H1 (cell line): ENCODE results near the gene SLC52A3. TPM values are rescaled to one million over a fixed set of nuclear protein-coding genes. Genes with fewer than 3 reads are reported as not detected.

ENCODE experiments used
- CTCF ChIA-PET: fragments of 300-600 bp; sonication (Branson Sonifier 250); formaldehyde crosslinking; loops from one replicate; lab custom pipeline; 2021; ENCODE audit not compliant: partially characterized antibody; lab: Charles Lee
- POLR2A ChIA-PET: fragments of 300-600 bp; sonication (Branson Sonifier 250); formaldehyde crosslinking; loops from one replicate; lab custom pipeline; 2021; ENCODE audit warnings: inconsistent platforms; ENCODE audit not compliant: partially characterized antibody; lab: Charles Lee
- DNase-seq, 2 experiments: peaks; one replicate each; pipeline versions ENCODE4 v3.0.0 to v3.0.0-alpha.2; 2010 to 2022; ENCODE audit warnings: low spot score in 2 of 2, low read depth in 1 of 2, mixed read lengths in 1 of 2
- FAIRE-seq: peaks from 2 replicates; lab custom pipeline; 2011; peaks lifted over from hg19 to GRCh38; lab: Jason Lieb, UNC
- H2AFZ ChIP-seq: 2 replicates; pipeline ENCODE4 v1.8.1; 2012; ENCODE audit warnings: low read length, inconsistent platforms
- H2AK5ac ChIP-seq: 2 replicates; pipeline ENCODE4 v1.6.1; 2013; ENCODE audit warnings: low read depth, low read length
- H2BK120ac ChIP-seq: replicated peaks from 2 replicates; pipeline ENCODE3; 2013; ENCODE audit warnings: low read depth, low read length, inconsistent platforms
- H2BK12ac ChIP-seq: 2 replicates; pipeline ENCODE4 v1.6.1; 2013; ENCODE audit warnings: low read depth, low read length
- H2BK15ac ChIP-seq: 2 replicates; pipeline ENCODE4 v1.6.1; 2013; ENCODE audit warnings: low read length
- H2BK20ac ChIP-seq: 2 replicates; pipeline ENCODE4 v1.6.1; 2013; ENCODE audit warnings: low read length
- H2BK5ac ChIP-seq: 2 replicates; pipeline ENCODE4 v1.6.1; 2013; ENCODE audit warnings: low read depth, low read length
- H3K14ac ChIP-seq: 2 replicates; pipeline ENCODE4 v1.6.1; 2013; ENCODE audit warnings: inconsistent platforms; ENCODE audit not compliant: insufficient read length
- H3K18ac ChIP-seq: 2 replicates; pipeline ENCODE4 v1.6.1; 2013; ENCODE audit warnings: low read length; ENCODE audit errors: extremely low read depth
- H3K23ac ChIP-seq: 2 replicates; pipeline ENCODE4 v1.6.1; 2013; ENCODE audit warnings: inconsistent platforms; ENCODE audit not compliant: insufficient read length
- H3K23me2 ChIP-seq: 2 replicates; pipeline ENCODE4 v1.6.1; 2013; ENCODE audit warnings: low read depth, low read length
- H3K27ac ChIP-seq: 2 replicates; pipeline ENCODE4 v1.6.1; 2011; ENCODE audit warnings: low read depth, low read length, inconsistent platforms
- H3K27me3 ChIP-seq, 4 experiments: replicated peaks in 1 of 4; 1 replicate in 1 of 4; 2 replicates in 3 of 4; pipeline versions ENCODE4 v1.6.1 to v1.8.1; 2011 to 2013; ENCODE audit warnings: low read length in 3 of 4, mild to moderate bottlenecking in 3 of 4, inconsistent platforms in 2 of 4, mixed read lengths in 2 of 4, moderate library complexity in 1 of 4; ENCODE audit not compliant: control insufficient read depth in 3 of 4, insufficient read depth in 3 of 4; ENCODE audit errors: extremely low read depth in 1 of 4
- H3K36me3 ChIP-seq, 4 experiments: 2 replicates each; pipeline versions ENCODE4 v1.6.1 to v1.8.1; 2011 to 2013; ENCODE audit warnings: mild to moderate bottlenecking in 4 of 4, low read length in 3 of 4, moderate library complexity in 2 of 4, control low read depth in 1 of 4, inconsistent platforms in 1 of 4; ENCODE audit not compliant: insufficient read depth in 4 of 4, control insufficient read depth in 2 of 4
- H3K4ac ChIP-seq: replicated peaks from 2 replicates; pipeline ENCODE3; 2013; ENCODE audit warnings: low read length, low read depth, mixed read lengths, inconsistent platforms; ENCODE audit not compliant: insufficient read length
- H3K4me1 ChIP-seq, 4 experiments: replicated peaks in 1 of 4; 1 replicate in 1 of 4; 2 replicates in 3 of 4; pipeline versions ENCODE4 v1.6.1 to v1.8.1; 2011 to 2013; ENCODE audit warnings: low read length in 3 of 4, inconsistent platforms in 2 of 4, mixed read lengths in 1 of 4; ENCODE audit not compliant: insufficient read depth in 4 of 4, control insufficient read depth in 3 of 4
- H3K4me2 ChIP-seq, 2 experiments: 2 replicates each; pipeline versions ENCODE4 v1.6.1 to v1.8.1; 2011 to 2013; ENCODE audit warnings: low read depth in 2 of 2, low read length in 2 of 2, control low read depth in 1 of 2, inconsistent platforms in 1 of 2, mild to moderate bottlenecking in 1 of 2; ENCODE audit not compliant: insufficient read depth in 1 of 2
- H3K4me3 ChIP-seq, 4 experiments: fragments of 200-600, 300-600 bp in 1 of 4; sonication (generic), shearing (Covaris generic), sonication (Bioruptor Twin) in 1 of 4; 2 replicates each; pipeline versions ENCODE4 v1.5.1 to v1.8.1; 2011 to 2016; ENCODE audit warnings: low read length in 4 of 4, low read depth in 3 of 4, control low read depth in 2 of 4, inconsistent platforms in 2 of 4, mild to moderate bottlenecking in 2 of 4, mixed read lengths in 1 of 4, moderate library complexity in 1 of 4; ENCODE audit not compliant: insufficient read depth in 2 of 4; ENCODE audit errors: extremely low read depth in 1 of 4
- H3K56ac ChIP-seq: replicated peaks from 2 replicates; pipeline ENCODE3; 2013; ENCODE audit warnings: low read depth, mild to moderate bottlenecking, mixed read lengths, low read length, inconsistent platforms; ENCODE audit not compliant: insufficient read length
- H3K79me1 ChIP-seq: 2 replicates; pipeline ENCODE4 v1.6.1; 2013; ENCODE audit warnings: low read depth, low read length, control low read depth
- H3K79me2 ChIP-seq, 2 experiments: 2 replicates each; pipeline versions ENCODE4 v1.6.1 to v1.8.1; 2012 to 2013; ENCODE audit warnings: low read length in 2 of 2, mild to moderate bottlenecking in 2 of 2, inconsistent platforms in 1 of 2; ENCODE audit not compliant: insufficient read depth in 2 of 2, control insufficient read depth in 1 of 2
- H3K9ac ChIP-seq, 4 experiments: replicated peaks in 1 of 4; 1 replicate in 1 of 4; 2 replicates in 3 of 4; pipeline versions ENCODE4 v1.6.1 to v1.8.1; 2011 to 2013; ENCODE audit warnings: low read depth in 3 of 4, low read length in 3 of 4, control low read depth in 2 of 4, mild to moderate bottlenecking in 2 of 4, moderate library complexity in 2 of 4, inconsistent platforms in 1 of 4; ENCODE audit errors: extremely low read depth in 1 of 4
- H3K9me3 ChIP-seq, 2 experiments: 2 replicates each; pipeline versions ENCODE4 v1.6.1 to v1.8.1; 2012 to 2013; ENCODE audit warnings: mild to moderate bottlenecking in 2 of 2, moderate library complexity in 2 of 2, control low read depth in 1 of 2, inconsistent platforms in 1 of 2, low read depth in 1 of 2, low read length in 1 of 2, mixed read lengths in 1 of 2; ENCODE audit not compliant: insufficient read depth in 2 of 2
- H4K20me1 ChIP-seq, 2 experiments: replicated peaks in 1 of 2; 2 replicates each; pipeline versions ENCODE3 to v1.8.1; 2011 to 2013; ENCODE audit warnings: inconsistent platforms in 2 of 2, low read length in 2 of 2, mild to moderate bottlenecking in 1 of 2; ENCODE audit not compliant: insufficient read depth in 2 of 2, control insufficient read depth in 1 of 2
- H4K5ac ChIP-seq: 2 replicates; pipeline ENCODE4 v1.6.1; 2013; ENCODE audit warnings: low read length, low read depth, mixed read lengths, inconsistent platforms; ENCODE audit not compliant: insufficient read length
- H4K8ac ChIP-seq: 2 replicates; pipeline ENCODE4 v1.8.0; 2013; ENCODE audit warnings: mild to moderate bottlenecking, moderate library complexity, low read length, inconsistent platforms; ENCODE audit not compliant: insufficient read depth; ENCODE audit errors: extremely low read depth
- H4K91ac ChIP-seq: replicated peaks from 2 replicates; pipeline ENCODE3; 2013; ENCODE audit warnings: low read length, mixed read lengths, inconsistent platforms; ENCODE audit not compliant: insufficient read length
- ATF2 ChIP-seq: IDR thresholded peaks from 2 replicates; pipeline ENCODE4 v1.6.1; 2012; ENCODE audit warnings: low read length, inconsistent platforms
- CREB1 ChIP-seq: IDR thresholded peaks from 2 replicates; pipeline ENCODE4 v1.6.1; 2012; ENCODE audit warnings: inconsistent platforms
- GABPA ChIP-seq: IDR thresholded peaks from 2 replicates; pipeline ENCODE4 v1.6.1; 2011; ENCODE audit warnings: mild to moderate bottlenecking, low read length, moderate library complexity, borderline replicate concordance; ENCODE audit not compliant: insufficient read depth
- KDM1A ChIP-seq: fragments of 200-600, 300-600 bp; sonication (generic); IDR thresholded peaks from 2 replicates; pipeline ENCODE4 v1.7.1; 2016; ENCODE audit warnings: mild to moderate bottlenecking, low read length, borderline replicate concordance
- KDM4A ChIP-seq: IDR thresholded peaks from one replicate; pipeline ENCODE4 v1.7.1; 2012; ENCODE audit warnings: low read depth, mild to moderate bottlenecking, moderate library complexity, low read length, inconsistent platforms; ENCODE audit not compliant: severe bottlenecking
- MAX ChIP-seq: IDR thresholded peaks from 2 replicates; pipeline ENCODE4 v1.6.1; 2012; ENCODE audit warnings: inconsistent platforms
- NRF1 ChIP-seq: IDR thresholded peaks from 2 replicates; pipeline ENCODE4 v1.6.1; 2011; ENCODE audit warnings: mild to moderate bottlenecking, low read depth, low read length, improper control_type of control experiment
- TBP ChIP-seq: IDR thresholded peaks from 2 replicates; pipeline ENCODE4 v1.6.1; 2011; ENCODE audit warnings: low read depth, low read length, improper control_type of control experiment
- USF2 ChIP-seq: IDR thresholded peaks from 2 replicates; pipeline ENCODE4 v1.6.1; 2011; ENCODE audit warnings: low read length, improper control_type of control experiment
- YY1 ChIP-seq: IDR thresholded peaks from 2 replicates; pipeline ENCODE4 v1.6.1; 2011; ENCODE audit warnings: low read depth, mild to moderate bottlenecking, low read length
- ZNF274 ChIP-seq: IDR thresholded peaks from 2 replicates; pipeline ENCODE4 v1.7.0; 2012; ENCODE audit warnings: low read length, borderline replicate concordance; ENCODE audit errors: extremely low read depth
- WGBS, 2 experiments: shearing (Covaris generic) in 1 of 2; methylation state at CpG; one replicate each; pipeline versions ENCODE4 v1.1.6 to v1.1.7; 2013 to 2015; ENCODE audit warnings: low lambda C conversion rate in 2 of 2, mixed read lengths in 2 of 2, inconsistent platforms in 1 of 2, low coverage in 1 of 2, missing lambda C conversion rate in 1 of 2; ENCODE audit not compliant: insufficient replicate concordance in 2 of 2, insufficient coverage in 1 of 2, insufficient read length in 1 of 2; ENCODE audit errors: extremely low coverage in 1 of 2, missing lambda C conversion rate in 1 of 2; 5-methylcytosine and 5-hydroxymethylcytosine counted together
- polyA plus RNA-seq, 7 experiments: library from polyadenylated mRNA; depleted of rRNA in 3 of 7; stranded (reverse) in 5 of 7; unstranded in 2 of 7; fragments of >200 nt in 5 of 7; fragments of 200-250 nt in 2 of 7; gene quantifications; 1 replicate in 5 of 7; 2 replicates in 1 of 7; 4 replicates in 1 of 7; pipeline versions ENCODE4 v1.2.1 to v1.2.3, GENCODE V29; 2011 to 2013; ENCODE audit warnings: missing spikeins in 2 of 7, mixed read lengths in 2 of 7
- total RNA-seq: library from RNA; stranded (reverse); fragmentation: NEBNext Ultra II Directional; extraction: Animal tissue kit (Norgen Biotek cat#: 25700); gene quantifications from 2 replicates; pipeline ENCODE4 v1.2.1, GENCODE V29; 2021

Gene SLC52A3
- total and polyA plus RNA-seq, 2 of the 8 experiments (the other 6 are each of a cell fraction or from before 2014, with no cell fraction given): 2.3 to 4.2 TPM

GRCh38 chr20:723756-724155 is 44.5 kb downstream of the SLC52A3 start:
- Histone ChIP-seq H3K9ac (no peak overlapping the region), H3K9me3 (no peaks in the 10 kb centered on the region), H3K23me2 (no peaks in the 10 kb centered on the region), H3K4me3 (no peak overlapping the region), H3K36me3 (no peaks in the 10 kb centered on the region), H4K91ac (no peak overlapping the region), H3K4me1 (peaks cover 0 to 2% (median under 1%) of the 10 kb centered on the region in 4 experiments; a peak in 5 of 7 replicates), H2BK15ac (peak overlapping the region; percentile 75; the same call in 1 of the 2 replicates), H3K18ac (no peak overlapping the region), H4K5ac (no peak overlapping the region), H3K27ac (no peak overlapping the region), H4K8ac (peak overlapping the region; percentile 64; the same call in 1 of the 2 replicates), H3K79me2 (no peaks in the 10 kb centered on the region), H3K56ac (no peak overlapping the region), H3K27me3 (peaks cover 0 to 9% (median 5%) of the 10 kb centered on the region in 4 experiments; a peak in 5 of 7 replicates), H2BK12ac (no peak overlapping the region), H4K20me1 (no peaks in the 10 kb centered on the region), H3K23ac (no peak overlapping the region), H3K4ac (no peak overlapping the region), H2AFZ (no peak overlapping the region), H2BK5ac (no peak overlapping the region), H2BK120ac (no peak overlapping the region), H3K14ac (no peak overlapping the region), H2AK5ac (no peak overlapping the region), H3K79me1 (no peaks in the 10 kb centered on the region), H3K4me2 (no peak overlapping the region), H2BK20ac (no peak overlapping the region)
- POLR2A ChIA-PET: interaction anchor here (0.7 to 1.4 kb wide), 2 partner anchors 12 to 56 kb away, joined by 3 read pairs; no protein-coding TSS in a partner anchor
- FAIRE-seq (no peak), DNase-seq (no peak)
- WGBS, 2 experiments: 71% methylated on average over 8 of the region's 8 CpGs; no CpG with 5 or more reads in 1 of the 2 experiments
- CTCF ChIA-PET: interaction anchor here (0.6 to 3.2 kb wide), 7 partner anchors 15 to 158 kb away, joined by 3 to 17 read pairs (median 4); no protein-coding TSS in a partner anchor
- TF ChIP-seq TBP (no peak), CREB1 (no peak), NRF1 (no peak), GABPA (no peak), YY1 (no peak), ATF2 (no peak), KDM4A (no peak), ZNF274 (no peak), KDM1A (no peak), MAX (no peak), USF2 (no peak)
